Measurements from ENCODE around the gene PLEKHG5.

Gene PLEKHG5

GRCh38 chr1:6503884-6504602 lies 12.6 kb upstream of the PLEKHG5 start:
- Histone ChIP-seq H3K36me3 (replicated peaks; ENCODE audit: low read depth, low read length) (no peaks in the 10 kb centered on the region), H3K27me3 (ENCODE audit: low read depth, low read length) (0 out of 2 replicates have a peak, but pooled peaks cover 3% of the 10 kb centered on the region), H3K4me3 (ENCODE audit: low read length) (no peak overlapping the region), H4K20me1 (ENCODE audit: insufficient read depth, low read length) (no peaks in the 10 kb centered on the region), H3K9ac (ENCODE audit: low read length) (no peak overlapping the region), H3K4me2 (ENCODE audit: low read length) (no peak overlapping the region), H3K9me3 (ENCODE audit: insufficient read depth, low read length) (no peaks in the 10 kb centered on the region), H2AFZ (ENCODE audit: low read depth, low read length) (no peak overlapping the region), H3K79me2 (ENCODE audit: low read length) (no peaks in the 10 kb centered on the region), H3K27ac (ENCODE audit: low read length) (no peak overlapping the region), H3K4me1 (ENCODE audit: low read length) (no peaks in the 10 kb centered on the region)
- TF ChIP-seq EZH2phosphoT487 (IDR thresholded peaks at IDR 0.05; ENCODE audit: low read depth) (no peak), CTCF (IDR thresholded peaks at IDR 0.05; ENCODE audit: low read depth, low read length) (no peak)

GRCh38 chr1:6502000-6502891 lies 10.8 kb upstream of the PLEKHG5 start:
- Histone ChIP-seq H3K4me1 (ENCODE audit: low read length) (no peaks in the 10 kb centered on the region), H3K4me2 (ENCODE audit: low read length) (no peak overlapping the region), H3K9ac (ENCODE audit: low read length) (no peak overlapping the region), H3K27me3 (ENCODE audit: low read depth, low read length) (0 out of 2 replicates have a peak, but pooled peaks cover 3% of the 10 kb centered on the region), H3K79me2 (ENCODE audit: low read length) (no peaks in the 10 kb centered on the region), H3K4me3 (ENCODE audit: low read length) (no peak overlapping the region), H4K20me1 (ENCODE audit: insufficient read depth, low read length) (no peaks in the 10 kb centered on the region), H3K27ac (ENCODE audit: low read length) (no peak overlapping the region), H2AFZ (ENCODE audit: low read depth, low read length) (no peak overlapping the region), H3K36me3 (replicated peaks; ENCODE audit: low read depth, low read length) (no peaks in the 10 kb centered on the region), H3K9me3 (ENCODE audit: insufficient read depth, low read length) (no peaks in the 10 kb centered on the region)
- no peak for TF ChIP-seq EZH2phosphoT487 (IDR thresholded peaks at IDR 0.05; ENCODE audit: low read depth)
- TF ChIP-seq CTCF (IDR thresholded peaks at IDR 0.05; ENCODE audit: low read depth, low read length) = no peak

- Histone ChIP-seq H3K4me1 (ENCODE audit: low read length) (peaks cover 3% of the 10 kb centered on the region; the same call in 1 of the 2 replicates), H3K4me3 (ENCODE audit: low read length) (no peak overlapping the region), H3K36me3 (replicated peaks; ENCODE audit: low read depth, low read length) (no peaks in the 10 kb centered on the region), H2AFZ (ENCODE audit: low read depth, low read length) (no peak overlapping the region), H4K20me1 (ENCODE audit: insufficient read depth, low read length) (no peaks in the 10 kb centered on the region), H3K4me2 (ENCODE audit: low read length) (no peak overlapping the region), H3K79me2 (ENCODE audit: low read length) (no peaks in the 10 kb centered on the region), H3K27me3 (ENCODE audit: low read depth, low read length) (peaks cover 10% of the 10 kb centered on the region), H3K9me3 (ENCODE audit: insufficient read depth, low read length) (no peaks in the 10 kb centered on the region), H3K9ac (ENCODE audit: low read length) (no peak overlapping the region), H3K27ac (ENCODE audit: low read length) (no peak overlapping the region)
- TF ChIP-seq EZH2phosphoT487 (IDR thresholded peaks at IDR 0.05; ENCODE audit: low read depth) (no peak), CTCF (IDR thresholded peaks at IDR 0.05; ENCODE audit: low read depth, low read length) (no peak)
These were observed 9.9 kb upstream of the PLEKHG5 start for GRCh38 chr1:6501279-6501813.
